T-cell (primary cell): Measurements from ENCODE around the gene ARHGEF2. TPM values are rescaled to one million over a fixed set of nuclear protein-coding genes. Genes with fewer than 3 reads are reported as not detected.
A peak's percentile ranks its signal among the peaks of the same experiment; 100 is the strongest.

ENCODE experiments used
- ATAC-seq, 4 experiments: fragments of 200-7000 bp in 3 of 4; fragments of 150-1000 bp in 1 of 4; cut with Tn5 transposase; replicated peaks in 1 of 4; 1 replicate in 3 of 4; 2 replicates in 1 of 4; pipeline ENCODE4 v1.10.0; 2021; ENCODE audit warnings: moderate library complexity in 3 of 4, mild to moderate bottlenecking in 2 of 4, moderate number of reproducible peaks in 1 of 4
- CTCF ChIA-PET, 2 donors: fragments of 300-600 bp; sonication (Branson Sonifier 250); formaldehyde crosslinking; loops; one replicate each; lab custom pipeline; 2022; ENCODE audit warnings: antibody characterized with exemption in 2 of 2; lab: Charles Lee
- POLR2A ChIA-PET, 2 donors: fragments of 300-600 bp; sonication (Branson Sonifier 250); formaldehyde crosslinking; loops; one replicate each; lab custom pipeline; 2022; ENCODE audit warnings: antibody characterized with exemption in 2 of 2; lab: Charles Lee
- DNase-seq, 35 experiments: peaks; one replicate each; pipeline versions ENCODE4 v3.0.0 to v3.0.0-alpha.2; 2013 to 2023
- H3K27ac ChIP-seq: one replicate; pipeline ENCODE4 v1.5.1; 2013; ENCODE audit warnings: low read length
- H3K27me3 ChIP-seq, 2 experiments: replicated peaks in 1 of 2; 1 replicate in 1 of 2; 2 replicates in 1 of 2; pipeline versions ENCODE4 v1.6.1 to v1.7.0; 2013; ENCODE audit warnings: low read length in 1 of 2, mixed read lengths in 1 of 2; ENCODE audit not compliant: control insufficient read depth in 2 of 2, insufficient read depth in 2 of 2; ENCODE audit errors: extremely low read depth in 1 of 2
- H3K36me3 ChIP-seq, 2 donors: 1 replicate in 1 of 2; 2 replicates in 1 of 2; pipeline versions ENCODE4 v1.6.1 to v1.7.0; 2013; ENCODE audit warnings: low read length in 1 of 2; ENCODE audit not compliant: control insufficient read depth in 2 of 2, insufficient read depth in 1 of 2; ENCODE audit errors: extremely low read depth in 1 of 2
- H3K4me1 ChIP-seq, 2 experiments: 1 replicate in 1 of 2; 2 replicates in 1 of 2; pipeline versions ENCODE4 v1.6.1 to v1.7.0; 2013; ENCODE audit warnings: low read length in 2 of 2, mixed read lengths in 1 of 2; ENCODE audit not compliant: insufficient read depth in 2 of 2, control insufficient read depth in 1 of 2; ENCODE audit errors: extremely low read depth in 1 of 2
- H3K4me3 ChIP-seq, 2 donors: 1 replicate in 1 of 2; 2 replicates in 1 of 2; pipeline versions ENCODE4 v1.5.1 to v1.7.0; 2013; ENCODE audit warnings: mild to moderate bottlenecking in 2 of 2, low read length in 1 of 2, moderate library complexity in 1 of 2; ENCODE audit not compliant: control insufficient read depth in 1 of 2; ENCODE audit errors: extremely low read depth in 1 of 2
- H3K9me3 ChIP-seq: 2 replicates; pipeline ENCODE4 v1.7.0; 2013
- H3K27ac Mint-ChIP-seq, 2 donors: one replicate each; pipeline ENCODE4 v1.8.0; 2020 to 2021; ENCODE audit warnings: mild to moderate bottlenecking in 2 of 2, mixed read lengths in 2 of 2
- H3K27me3 Mint-ChIP-seq, 2 donors: one replicate each; pipeline ENCODE4 v1.8.0; 2021 to 2022; ENCODE audit warnings: mixed read lengths in 2 of 2
- H3K36me3 Mint-ChIP-seq: one replicate; pipeline ENCODE4 v1.8.0; 2021; ENCODE audit warnings: mixed read lengths
- H3K4me1 Mint-ChIP-seq, 3 donors: one replicate each; pipeline ENCODE4 v1.8.0; 2020 to 2022; ENCODE audit warnings: mixed read lengths in 3 of 3, mild to moderate bottlenecking in 1 of 3
- H3K4me3 Mint-ChIP-seq, 3 donors: one replicate each; pipeline ENCODE4 v1.8.0; 2020 to 2022; ENCODE audit warnings: mild to moderate bottlenecking in 3 of 3, mixed read lengths in 3 of 3, moderate library complexity in 3 of 3
- H3K9me3 Mint-ChIP-seq, 3 donors: one replicate each; pipeline ENCODE4 v1.8.0; 2020 to 2022; ENCODE audit warnings: mixed read lengths in 3 of 3
- WGBS: methylation state at CpG from one replicate; pipeline ENCODE4 v1.1.5; 2013; ENCODE audit warnings: missing lambda C conversion rate; ENCODE audit not compliant: insufficient coverage; 5-methylcytosine and 5-hydroxymethylcytosine counted together
- total RNA-seq, 35 experiments: library from RNA in 6 of 35; stranded (reverse) in 6 of 35; fragments of 120-200 nt in 1 of 35; gene quantifications; one replicate each; pipeline versions ENCODE4 v1.2.1 to v1.2.4 and lab custom pipeline; 2013 to 2026

The ARHGEF2 gene
- total RNA-seq, 5 donors from 2014 or later (not counting 1 experiment from before 2014, with no cell fraction given), result 110 to 174 (median 167) TPM

DNA sequence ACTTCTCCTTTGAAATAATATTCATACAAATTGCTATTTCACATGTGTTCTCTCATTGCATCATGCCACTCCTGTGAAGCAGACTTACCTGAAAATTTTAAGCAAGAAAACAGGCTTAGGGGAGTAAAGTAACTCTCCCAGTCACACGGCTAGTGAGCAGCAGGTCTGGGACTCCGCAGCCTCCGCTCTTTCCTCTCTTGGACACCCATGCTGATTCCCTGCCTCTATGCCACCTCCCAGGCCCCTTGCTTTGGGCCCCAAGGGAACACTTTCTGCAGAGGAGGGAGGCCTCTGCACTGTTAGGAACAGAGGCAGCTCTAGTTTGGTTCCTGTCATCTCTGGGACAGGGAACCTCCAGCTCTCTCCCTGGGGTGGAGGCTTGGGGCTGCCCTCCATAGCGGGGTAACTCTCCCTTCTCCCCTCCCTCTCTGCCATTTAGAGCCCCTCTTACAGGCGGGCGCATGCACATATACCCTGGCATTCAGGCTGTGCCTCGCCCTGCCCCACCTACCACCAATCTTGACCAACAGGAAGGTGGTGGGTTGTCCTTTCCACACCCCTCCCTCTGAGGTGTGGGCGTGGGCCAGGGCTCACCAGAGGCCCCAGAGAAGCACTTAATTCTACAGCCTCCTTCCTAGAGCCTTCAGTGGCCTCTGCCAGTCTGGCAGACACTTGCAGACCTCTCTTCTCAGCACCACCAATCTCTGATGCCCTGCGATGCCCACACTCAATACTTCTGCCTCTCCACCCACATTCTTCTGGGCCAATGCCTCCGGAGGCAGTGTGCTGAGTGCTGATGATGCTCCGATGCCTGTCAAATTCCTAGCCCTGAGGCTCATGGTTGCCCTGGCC, 37.1 kb downstream of the ARHGEF2 start, which contains the start of gene RXFP4:
RXFP4 (plus strand) TSS at position 646 of the 852 bp plus-strand sequence; CDS start at position 718, 72 bp downstream.
- Histone ChIP-seq H3K27ac (peak within 1 kb of the TSS; percentile 13), H3K27me3 (no peaks in the 10 kb centered on the region), H3K9me3 (no peaks in the 10 kb centered on the region), H3K36me3 (no peaks in the 10 kb centered on the region), H3K4me3 (no peak within 1 kb of the TSS), H3K4me1 (peaks cover 18 to 55% of the 10 kb centered on the region in 2 experiments)
- WGBS, result 88% methylated on average over 6 of the region's 11 CpGs
- Mint-ChIP-seq H3K36me3 (no peaks in the 10 kb centered on the region), H3K4me3 (peak within 1 kb of the TSS in 1 of 3 donors; percentile 47), H3K27me3 (no peaks in the 10 kb centered on the region), H3K27ac (peak within 1 kb of the TSS; percentile 72 to 83), H3K4me1 (peaks cover 51 to 61% (median 51%) of the 10 kb centered on the region in 3 donors), H3K9me3 (no peaks in the 10 kb centered on the region)
- ATAC-seq (no peak), DNase-seq (no peak)
- CTCF ChIA-PET, result interaction anchor here (0.8 to 1.0 kb wide), 2 partner anchors 35 to 36 kb away, joined by 3 to 7 read pairs; no protein-coding TSS in a partner anchor
- POLR2A ChIA-PET, result interaction anchor here (0.5 to 1.2 kb wide), 2 partner anchors 49 to 201 kb away, joined by 3 to 5 read pairs; no protein-coding TSS in a partner anchor

DNA sequence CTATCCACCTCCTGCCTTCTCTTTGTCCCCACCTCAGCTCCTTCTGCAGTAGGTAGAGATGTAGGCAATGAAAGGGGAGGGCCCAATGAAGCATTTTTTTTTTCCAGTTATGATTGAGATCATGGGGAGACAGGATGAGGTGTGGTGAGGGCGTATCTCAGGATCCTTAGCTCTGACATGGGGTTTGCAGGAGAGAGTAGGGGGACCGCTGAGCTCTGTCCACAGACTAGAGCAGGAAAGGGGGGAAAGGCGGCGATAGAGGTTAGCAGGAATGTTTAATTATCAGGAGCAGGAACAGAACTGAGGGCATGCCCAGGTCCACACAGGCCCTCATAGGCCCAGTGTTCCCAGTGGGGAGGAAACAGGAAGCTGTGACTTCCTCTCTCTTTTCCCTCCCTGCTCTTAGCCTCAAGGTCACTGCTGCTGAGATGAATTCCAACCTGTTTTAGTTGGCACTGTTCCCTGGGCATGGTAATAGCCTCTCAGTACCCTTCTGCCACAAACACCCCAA, 37.8 kb downstream of the ARHGEF2 start:
- ChIA-PET POLR2A (interaction anchor here in 1 of 2 donors (0.7 to 1.2 kb wide), 2 partner anchors 49 to 242 kb away, joined by 4 to 5 read pairs; no protein-coding TSS in a partner anchor), CTCF (interaction anchor here (0.8 to 1.0 kb wide), 2 partner anchors 35 to 36 kb away, joined by 3 to 7 read pairs; no protein-coding TSS in a partner anchor)
- ATAC-seq, result peak in 3 of 4 experiments; percentile 10 to 25 (median 14)
- H3K27me3 Mint-ChIP-seq, result no peaks in the 10 kb centered on the region
- H3K4me3 ChIP-seq, result no peak overlapping the region
- WGBS, result no CpG with 5 or more reads among the region's 4 CpGs
- H3K4me1 ChIP-seq, result peaks cover 14 to 48% of the 10 kb centered on the region in 2 experiments
- H3K36me3 ChIP-seq, result no peaks in the 10 kb centered on the region
- peaks cover 44 to 56% (median 44%) of the 10 kb centered on the region in 3 donors for H3K4me1 Mint-ChIP-seq
- no peaks in the 10 kb centered on the region for H3K9me3 ChIP-seq
- DNase-seq, result no peak
- peak overlapping the region; percentile 13 for H3K27ac ChIP-seq
- H3K36me3 Mint-ChIP-seq, result no peaks in the 10 kb centered on the region
- no peaks in the 10 kb centered on the region for H3K9me3 Mint-ChIP-seq
- peak overlapping the region; percentile 72 to 83 for H3K27ac Mint-ChIP-seq
- H3K4me3 Mint-ChIP-seq, result peak overlapping the region in 1 of 3 donors; percentile 47
- H3K27me3 ChIP-seq, result no peaks in the 10 kb centered on the region

DNA sequence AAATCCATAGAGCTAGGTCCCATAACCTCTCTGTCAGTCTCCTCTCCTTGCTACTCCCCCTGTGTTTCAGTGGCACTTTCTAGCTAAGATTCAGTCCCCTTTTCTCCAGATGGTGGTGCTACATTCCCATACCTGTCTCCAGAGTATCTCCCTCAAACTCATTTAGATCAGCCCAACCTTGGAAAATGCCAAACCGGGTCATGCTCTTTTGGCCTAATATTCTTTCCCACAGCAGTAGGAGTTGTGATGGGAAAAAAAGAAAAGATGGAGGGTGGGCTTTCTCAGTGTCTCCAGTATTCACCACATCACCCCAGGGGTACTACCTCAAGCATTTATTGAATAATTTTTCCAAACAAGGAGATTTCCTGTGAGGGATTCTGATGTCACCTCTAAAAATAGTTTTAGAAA, 40.1 kb downstream of the ARHGEF2 start:
- no CpG with 5 or more reads among the region's 1 CpG for WGBS
- Histone ChIP-seq H3K36me3 (no peaks in the 10 kb centered on the region), H3K27ac (no peak overlapping the region), H3K4me3 (no peak overlapping the region), H3K4me1 (peaks cover 17 to 48% of the 10 kb centered on the region in 2 experiments), H3K9me3 (no peaks in the 10 kb centered on the region), H3K27me3 (no peaks in the 10 kb centered on the region)
- ChIA-PET CTCF (interaction anchor here in 1 of 2 donors (1.0 to 2.8 kb wide), 6 partner anchors 8 to 1716 kb away, joined by 3 to 19 read pairs (median 4); partner anchors contain the start of gene ARHGEF2), POLR2A (interaction anchor here (0.6 to 0.7 kb wide), 2 partner anchors 54 to 196 kb away, joined by 3 read pairs; no protein-coding TSS in a partner anchor)
- no peaks in the 10 kb centered on the region for H3K36me3 Mint-ChIP-seq
- no peaks in the 10 kb centered on the region for H3K9me3 Mint-ChIP-seq
- no peaks in the 10 kb centered on the region for H3K27me3 Mint-ChIP-seq
- ATAC-seq, result no peak
- H3K27ac Mint-ChIP-seq, result peak overlapping the region; percentile 13 to 64
- peak in 9 of 35 experiments; percentile 14 to 72 (median 20) for DNase-seq
- no peak overlapping the region for H3K4me3 Mint-ChIP-seq
- peaks cover 33 to 38% (median 35%) of the 10 kb centered on the region in 3 donors for H3K4me1 Mint-ChIP-seq

DNA sequence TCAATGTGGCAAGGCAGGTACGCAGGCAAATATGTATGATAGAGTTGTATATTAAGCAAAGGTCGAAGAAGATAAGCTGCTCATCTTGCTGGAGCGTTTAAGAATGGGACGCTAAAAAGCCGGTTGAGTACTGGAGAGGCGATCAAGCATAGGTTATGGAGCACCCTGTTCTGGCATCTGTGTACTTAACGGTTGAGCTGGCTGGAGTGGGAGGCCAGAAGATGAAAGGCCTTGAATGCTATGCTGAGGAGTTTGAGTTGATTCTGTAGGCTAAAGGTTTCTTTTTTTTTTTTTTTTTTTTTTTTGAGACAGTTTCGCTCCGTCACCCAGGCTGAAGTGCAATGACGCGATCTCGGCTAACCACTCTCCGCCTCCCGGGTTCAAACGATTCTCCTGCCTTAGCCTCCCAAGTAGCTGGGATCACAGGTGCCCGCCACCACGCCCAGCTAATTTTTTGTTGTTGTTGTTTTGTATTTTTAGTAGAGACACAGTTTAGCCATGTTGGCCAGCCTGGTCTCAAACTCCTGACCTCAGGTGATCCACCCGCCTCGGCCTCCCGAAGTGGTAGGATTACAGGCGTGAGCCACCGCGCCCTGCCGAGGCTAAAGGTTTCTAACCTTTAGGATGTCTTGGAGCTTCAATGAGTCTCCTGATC, 43.3 kb downstream of the ARHGEF2 start:
- Histone ChIP-seq H3K36me3 (peaks cover 5 to 30% of the 10 kb centered on the region in 2 donors), H3K9me3 (no peaks in the 10 kb centered on the region), H3K4me1 (peaks cover 23 to 48% of the 10 kb centered on the region in 2 experiments), H3K4me3 (peak overlapping the region; percentile 56 to 66), H3K27ac (peak overlapping the region; percentile 84), H3K27me3 (no peaks in the 10 kb centered on the region)
- H3K4me3 Mint-ChIP-seq, result no peak overlapping the region
- H3K36me3 Mint-ChIP-seq, result peaks cover 11% of the 10 kb centered on the region
- DNase-seq, result no peak
- ChIA-PET CTCF (interaction anchor here in 1 of 2 donors (0.6 to 1.4 kb wide), 5 partner anchors 22 to 86 kb away, joined by 3 to 9 read pairs (median 3); partner anchors contain the start of gene SSR2), POLR2A (interaction anchor here (0.6 to 2.1 kb wide), 4 partner anchors 11 to 740 kb away, joined by 3 to 15 read pairs (median 3); no protein-coding TSS in a partner anchor)
- H3K27ac Mint-ChIP-seq, result peak overlapping the region in 1 of 2 donors; percentile 74
- no peaks in the 10 kb centered on the region for H3K9me3 Mint-ChIP-seq
- no peak for ATAC-seq
- H3K27me3 Mint-ChIP-seq, result no peaks in the 10 kb centered on the region
- H3K4me1 Mint-ChIP-seq, result peaks cover 35 to 41% (median 37%) of the 10 kb centered on the region in 3 donors
- WGBS, result 90% methylated on average over 10 of the region's 24 CpGs

DNA sequence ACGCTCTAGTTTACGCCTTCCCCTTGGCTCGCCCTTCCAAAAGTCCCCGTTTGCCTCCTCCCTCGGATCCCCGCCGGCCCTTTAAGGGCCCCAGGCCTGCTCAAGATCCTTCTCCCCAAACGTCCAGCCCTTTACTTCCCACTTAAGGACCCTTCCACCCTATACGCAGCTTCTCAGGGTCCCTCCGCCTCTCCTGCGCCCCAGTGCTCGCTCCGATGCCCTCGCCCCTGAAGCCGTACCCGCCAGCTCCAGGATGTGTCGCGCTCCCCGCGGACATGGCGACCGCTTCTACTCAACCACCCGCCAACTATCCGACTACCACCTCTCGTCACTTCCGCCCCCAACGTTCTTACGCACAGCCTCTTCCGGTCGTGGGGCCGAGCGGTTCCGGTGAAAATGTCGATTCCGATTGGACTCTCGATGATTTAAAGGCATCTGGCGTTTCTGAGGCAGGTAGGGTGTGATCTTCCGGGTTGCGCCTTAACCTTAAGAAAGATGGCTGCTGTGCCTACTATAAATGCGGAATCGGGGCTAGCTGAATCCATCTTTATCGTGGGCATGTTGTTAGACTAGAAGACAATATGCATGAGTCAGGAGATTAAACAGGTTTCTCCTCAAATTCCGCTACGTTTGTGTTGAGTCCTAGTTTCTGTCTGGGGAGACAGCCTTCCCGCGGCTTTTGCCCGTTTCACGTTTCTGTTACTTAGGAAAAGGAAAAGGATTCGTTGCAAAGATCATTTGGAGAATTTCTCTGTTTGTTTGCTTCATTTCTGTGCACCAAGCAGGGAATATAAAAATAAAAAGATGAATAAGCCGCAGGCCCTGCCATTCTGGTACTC, 44.0 kb downstream of the ARHGEF2 start, which contains the start of gene KHDC4:
KHDC4 (minus strand) TSS at position 317 of the 839 bp plus-strand sequence; CDS start at position 277, 40 bp downstream.
- Mint-ChIP-seq H3K4me3 (no peak within 1 kb of the TSS), H3K27ac (peak within 1 kb of the TSS in 1 of 2 donors; percentile 74), H3K9me3 (no peaks in the 10 kb centered on the region), H3K27me3 (no peaks in the 10 kb centered on the region), H3K36me3 (peaks cover 14% of the 10 kb centered on the region), H3K4me1 (peaks cover 34 to 42% (median 37%) of the 10 kb centered on the region in 3 donors)
- Histone ChIP-seq H3K27ac (peak within 1 kb of the TSS; percentile 84), H3K4me3 (peak within 1 kb of the TSS; percentile 66 to 90), H3K36me3 (peaks cover 5 to 37% of the 10 kb centered on the region in 2 donors), H3K4me1 (peaks cover 21 to 41% of the 10 kb centered on the region in 2 experiments), H3K9me3 (no peaks in the 10 kb centered on the region), H3K27me3 (no peaks in the 10 kb centered on the region)
- ChIA-PET POLR2A (interaction anchor here (0.5 to 2.1 kb wide), 7 partner anchors 12 to 43 kb away, joined by 3 to 15 read pairs (median 3); no protein-coding TSS in a partner anchor), CTCF (interaction anchor here in 1 of 2 donors (0.6 to 1.8 kb wide), 10 partner anchors 12 to 87 kb away, joined by 3 to 9 read pairs (median 3); partner anchors contain the start of gene SSR2)
- DNase-seq (peak; percentile 84 to 99 (median 96)), ATAC-seq (peak; percentile 94 to 97 (median 96))
- 2% methylated on average over 37 of the region's 50 CpGs for WGBS
